ENCODE data around the gene UBALD1. TPM values are rescaled to one million over a fixed set of nuclear protein-coding genes. Genes with fewer than 3 reads are reported as not detected.

Gene UBALD1
- total and polyA plus RNA-seq, 5 donors from 2014 or later, result 5.1 to 53.7 (median 5.5) TPM

GRCh38 chr16:4597174-4597573 is 17.5 kb downstream of the UBALD1 start:
- Histone ChIP-seq H3K4me1 (ENCODE audit: control insufficient read depth, insufficient read depth, low read length, poor library complexity, severe bottlenecking) (no peaks in the 10 kb centered on the region), H3K4me3 (ENCODE audit: low read depth, low read length) (no peak overlapping the region), H3K9me3 (ENCODE audit: control insufficient read depth in 2 of 2, low read length in 2 of 2) (no peaks in the 10 kb centered on the region), H3K36me3 (ENCODE audit: control insufficient read depth, insufficient read depth, low read length) (no peaks in the 10 kb centered on the region), H3K27ac (ENCODE audit: insufficient read depth, low read length, poor library complexity, severe bottlenecking) (no peak overlapping the region), H3K27me3 (ENCODE audit: control insufficient read depth, insufficient read depth, low read length) (no peaks in the 10 kb centered on the region)
- Mint-ChIP-seq H3K36me3 (no peaks in the 10 kb centered on the region), H3K4me1 (no peaks in the 10 kb centered on the region), H3K4me3 (no peak overlapping the region), H3K27me3 (peaks cover 4% of the 10 kb centered on the region), H3K9me3 (no peaks in the 10 kb centered on the region), H3K27ac (no peak overlapping the region)
- ATAC-seq (ENCODE audit: low read depth in 2 of 2), result no peak
- DNase-seq, result no peak

- Mint-ChIP-seq H3K4me3 (no peak overlapping the region), H3K27me3 (peaks cover 4% of the 10 kb centered on the region), H3K36me3 (no peaks in the 10 kb centered on the region), H3K4me1 (no peaks in the 10 kb centered on the region), H3K27ac (no peak overlapping the region), H3K9me3 (no peaks in the 10 kb centered on the region)
- Histone ChIP-seq H3K27me3 (ENCODE audit: control insufficient read depth, insufficient read depth, low read length) (no peaks in the 10 kb centered on the region), H3K9me3 (ENCODE audit: control insufficient read depth in 2 of 2, low read length in 2 of 2) (no peaks in the 10 kb centered on the region), H3K4me1 (ENCODE audit: control insufficient read depth, insufficient read depth, low read length, poor library complexity, severe bottlenecking) (no peaks in the 10 kb centered on the region), H3K36me3 (ENCODE audit: control insufficient read depth, insufficient read depth, low read length) (no peaks in the 10 kb centered on the region), H3K4me3 (ENCODE audit: low read depth, low read length) (no peak overlapping the region), H3K27ac (ENCODE audit: insufficient read depth, low read length, poor library complexity, severe bottlenecking) (no peak overlapping the region)
- DNase-seq (no peak), ATAC-seq (ENCODE audit: low read depth in 2 of 2) (no peak)
Observed at GRCh38 chr16:4594433-4595410, 20.0 kb downstream of the UBALD1 start.

- no peaks in the 10 kb centered on the region for H3K27me3 ChIP-seq (ENCODE audit: control insufficient read depth, insufficient read depth, low read length)
- Mint-ChIP-seq H3K27ac (no peak overlapping the region), H3K9me3 (peaks cover 0 to 2% (median 0%) of the 10 kb centered on the region in 7 donors), H3K27me3 (peaks cover 5% of the 10 kb centered on the region), H3K4me1 (no peaks in the 10 kb centered on the region), H3K4me3 (no peak overlapping the region), H3K36me3 (no peaks in the 10 kb centered on the region)
- H3K36me3 ChIP-seq (ENCODE audit: control insufficient read depth, insufficient read depth, low read length), result no peaks in the 10 kb centered on the region
- no peak for DNase-seq
- no peak for ATAC-seq (ENCODE audit: low read depth in 2 of 2)
- H3K9me3 ChIP-seq (ENCODE audit: control insufficient read depth in 2 of 2, low read length in 2 of 2), result peaks cover 0 to 6% of the 10 kb centered on the region in 2 experiments
- no peak overlapping the region for H3K4me3 ChIP-seq (ENCODE audit: low read depth, low read length)
- no peaks in the 10 kb centered on the region for H3K4me1 ChIP-seq (ENCODE audit: control insufficient read depth, insufficient read depth, low read length, poor library complexity, severe bottlenecking)
- H3K27ac ChIP-seq (ENCODE audit: insufficient read depth, low read length, poor library complexity, severe bottlenecking), result no peak overlapping the region
Observed at GRCh38 chr16:4593086-4593485, 21.6 kb downstream of the UBALD1 start.

DNA sequence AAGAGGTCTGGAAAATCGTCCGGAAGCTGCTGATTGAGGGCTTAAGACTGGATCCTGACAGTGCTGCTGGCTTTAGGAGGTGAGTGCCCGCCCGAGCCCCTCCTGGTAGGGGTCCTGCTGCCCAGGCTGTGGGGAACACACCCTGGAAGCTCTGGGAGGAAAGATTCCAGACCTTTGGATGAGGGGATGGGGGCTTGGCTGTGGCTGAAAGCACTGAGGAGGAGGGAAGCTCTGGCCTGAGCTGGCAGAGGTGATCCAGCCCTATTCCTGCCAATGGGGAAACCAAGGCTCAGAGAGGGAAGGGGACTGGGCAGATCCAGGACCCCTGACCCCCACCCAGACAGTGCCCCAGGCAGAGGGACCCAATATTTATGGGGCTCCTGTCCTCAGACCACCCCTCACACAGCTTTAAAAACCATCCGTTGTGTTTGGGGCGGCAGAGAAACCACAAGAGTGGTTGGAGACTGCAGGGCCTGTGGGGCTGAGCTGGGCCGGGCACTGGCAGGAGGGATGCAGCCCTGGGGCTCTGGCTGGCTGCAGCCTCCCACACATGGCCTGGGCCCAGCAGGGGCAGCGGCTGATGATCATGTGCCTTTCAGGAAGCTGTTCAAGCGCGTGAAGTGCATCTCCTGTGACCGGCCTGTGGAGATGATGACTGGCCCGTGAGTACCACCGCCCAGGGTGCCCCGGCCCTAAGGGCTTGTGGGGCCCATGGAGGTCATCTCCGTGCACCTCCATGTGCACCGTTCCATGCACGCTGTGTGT is 22.8 kb downstream of the UBALD1 start:
- Histone ChIP-seq H3K27ac (ENCODE audit: insufficient read depth, low read length, poor library complexity, severe bottlenecking) (no peak overlapping the region), H3K36me3 (ENCODE audit: control insufficient read depth, insufficient read depth, low read length) (no peaks in the 10 kb centered on the region), H3K27me3 (ENCODE audit: control insufficient read depth, insufficient read depth, low read length) (peaks cover under 1% of the 10 kb centered on the region), H3K4me3 (ENCODE audit: low read depth, low read length) (no peak overlapping the region), H3K4me1 (ENCODE audit: control insufficient read depth, insufficient read depth, low read length, poor library complexity, severe bottlenecking) (no peaks in the 10 kb centered on the region), H3K9me3 (ENCODE audit: control insufficient read depth in 2 of 2, low read length in 2 of 2) (peaks cover 0 to 7% of the 10 kb centered on the region in 2 experiments)
- Mint-ChIP-seq H3K4me1 (no peaks in the 10 kb centered on the region), H3K36me3 (no peaks in the 10 kb centered on the region), H3K9me3 (peaks cover 0 to 3% (median 0%) of the 10 kb centered on the region in 7 donors), H3K27me3 (peaks cover 9% of the 10 kb centered on the region), H3K27ac (peak overlapping the region in 1 of 3 donors; percentile 63), H3K4me3 (no peak overlapping the region)
- DNase-seq, result no peak
- no peak for ATAC-seq (ENCODE audit: low read depth in 2 of 2)

DNA sequence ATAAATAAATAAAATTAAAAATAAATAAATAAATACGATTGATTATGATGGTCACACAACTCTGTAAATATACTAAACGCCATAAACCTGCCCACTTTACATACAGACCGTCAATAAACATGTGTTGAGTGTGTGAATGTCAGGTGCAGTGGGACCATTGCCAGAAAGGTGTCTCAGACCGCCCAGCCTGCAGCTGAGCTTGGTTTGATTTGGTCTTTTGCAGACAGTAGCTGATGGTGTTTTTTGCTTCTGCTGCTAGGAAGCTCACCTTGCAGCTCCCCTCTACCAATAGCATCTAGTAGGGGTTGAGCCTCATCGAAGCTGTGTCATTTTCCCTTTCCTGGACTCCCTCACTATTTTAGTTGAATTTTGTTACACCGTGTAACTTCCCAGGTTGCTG is 23.5 kb downstream of the UBALD1 start:
- Histone ChIP-seq H3K36me3 (ENCODE audit: control insufficient read depth, insufficient read depth, low read length) (no peaks in the 10 kb centered on the region), H3K4me3 (ENCODE audit: low read depth, low read length) (no peak overlapping the region), H3K27ac (ENCODE audit: insufficient read depth, low read length, poor library complexity, severe bottlenecking) (no peak overlapping the region), H3K4me1 (ENCODE audit: control insufficient read depth, insufficient read depth, low read length, poor library complexity, severe bottlenecking) (no peaks in the 10 kb centered on the region), H3K9me3 (ENCODE audit: control insufficient read depth in 2 of 2, low read length in 2 of 2) (peaks cover 0 to 7% of the 10 kb centered on the region in 2 experiments), H3K27me3 (ENCODE audit: control insufficient read depth, insufficient read depth, low read length) (peaks cover 7% of the 10 kb centered on the region)
- DNase-seq (no peak), ATAC-seq (ENCODE audit: low read depth in 2 of 2) (no peak)
- Mint-ChIP-seq H3K9me3 (peaks cover 0 to 3% (median 0%) of the 10 kb centered on the region in 7 donors), H3K4me1 (peaks cover 0 to 4% (median 0%) of the 10 kb centered on the region in 4 donors), H3K4me3 (no peak overlapping the region), H3K36me3 (no peaks in the 10 kb centered on the region), H3K27me3 (peaks cover 12% of the 10 kb centered on the region), H3K27ac (no peak overlapping the region)

- Histone ChIP-seq H3K4me1 (ENCODE audit: control insufficient read depth, insufficient read depth, low read length, poor library complexity, severe bottlenecking) (peaks cover 3% of the 10 kb centered on the region), H3K27ac (ENCODE audit: insufficient read depth, low read length, poor library complexity, severe bottlenecking) (no peak overlapping the region), H3K4me3 (ENCODE audit: low read depth, low read length) (no peak overlapping the region), H3K9me3 (ENCODE audit: control insufficient read depth in 2 of 2, low read length in 2 of 2) (peaks cover 0 to 7% of the 10 kb centered on the region in 2 experiments), H3K27me3 (ENCODE audit: control insufficient read depth, insufficient read depth, low read length) (peaks cover 8% of the 10 kb centered on the region), H3K36me3 (ENCODE audit: control insufficient read depth, insufficient read depth, low read length) (no peaks in the 10 kb centered on the region)
- H3K4me1 Mint-ChIP-seq, result peaks cover 0 to 12% (median under 1%) of the 10 kb centered on the region in 4 donors
- no peaks in the 10 kb centered on the region for H3K36me3 Mint-ChIP-seq
- no peak overlapping the region for H3K27ac Mint-ChIP-seq
- ATAC-seq (ENCODE audit: low read depth in 2 of 2) (no peak), DNase-seq (no peak)
- H3K27me3 Mint-ChIP-seq, result peaks cover 21% of the 10 kb centered on the region
- no peak overlapping the region for H3K4me3 Mint-ChIP-seq
- peaks cover 0 to 3% (median 0%) of the 10 kb centered on the region in 7 donors for H3K9me3 Mint-ChIP-seq
Observed at GRCh38 chr16:4588961-4589360, 25.7 kb downstream of the UBALD1 start.

DNA sequence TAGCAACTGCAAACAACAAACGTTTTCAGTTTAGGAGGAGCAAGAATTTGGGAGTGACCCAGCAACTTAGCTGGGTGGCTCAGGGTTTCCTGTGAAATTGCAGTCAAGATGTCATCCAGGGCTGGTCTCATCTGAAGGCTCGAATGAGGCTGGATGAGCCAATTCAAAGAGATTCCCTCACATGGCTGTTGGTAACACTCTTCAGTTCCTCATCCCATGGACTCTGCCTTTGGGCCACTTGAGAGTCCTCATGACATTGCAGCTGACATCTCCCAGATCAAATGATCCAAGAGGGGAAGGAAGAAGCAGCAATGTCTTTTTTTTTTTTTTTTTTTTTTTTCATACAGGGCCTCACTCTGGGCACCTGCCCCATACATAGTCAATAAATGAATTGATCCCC is 26.3 kb downstream of the UBALD1 start:
- DNase-seq (no peak), ATAC-seq (ENCODE audit: low read depth in 2 of 2) (no peak)
- Histone ChIP-seq H3K4me3 (ENCODE audit: low read depth, low read length) (no peak overlapping the region), H3K27ac (ENCODE audit: insufficient read depth, low read length, poor library complexity, severe bottlenecking) (no peak overlapping the region), H3K36me3 (ENCODE audit: control insufficient read depth, insufficient read depth, low read length) (no peaks in the 10 kb centered on the region), H3K9me3 (ENCODE audit: control insufficient read depth in 2 of 2, low read length in 2 of 2) (peaks cover 0 to 7% of the 10 kb centered on the region in 2 experiments), H3K27me3 (ENCODE audit: control insufficient read depth, insufficient read depth, low read length) (peaks cover 8% of the 10 kb centered on the region), H3K4me1 (ENCODE audit: control insufficient read depth, insufficient read depth, low read length, poor library complexity, severe bottlenecking) (peaks cover 3% of the 10 kb centered on the region)
- Mint-ChIP-seq H3K27me3 (peaks cover 21% of the 10 kb centered on the region), H3K36me3 (no peaks in the 10 kb centered on the region), H3K4me3 (no peak overlapping the region), H3K9me3 (peaks cover 0 to 3% (median 0%) of the 10 kb centered on the region in 7 donors), H3K27ac (no peak overlapping the region), H3K4me1 (peaks cover 0 to 12% (median under 1%) of the 10 kb centered on the region in 4 donors)

Data from CD4-positive, CD25-positive, alpha-beta regulatory T cell (primary cell).